Lower leg skin (tissue), 3 donors: Measurements from ENCODE around the gene FAS.

Source experiments
- POLR2A ChIP-seq, 2 donors: fragments of 450-650 bp; IDR thresholded peaks; one replicate each; pipeline ENCODE4 v1.6.1; 2016 to 2017; ENCODE audit warnings: antibody characterized with exemption in 2 of 2, mild to moderate bottlenecking in 1 of 2, moderate library complexity in 1 of 2
- TF ChIP-seq, protein P1 (sequence below), 3 donors: fragments of 450-650 bp; IDR thresholded peaks; one replicate each; pipeline ENCODE4 v1.5.1; 2016; ENCODE audit warnings: antibody characterized with exemption in 3 of 3, mild to moderate bottlenecking in 3 of 3, moderate library complexity in 2 of 3

DNA sequence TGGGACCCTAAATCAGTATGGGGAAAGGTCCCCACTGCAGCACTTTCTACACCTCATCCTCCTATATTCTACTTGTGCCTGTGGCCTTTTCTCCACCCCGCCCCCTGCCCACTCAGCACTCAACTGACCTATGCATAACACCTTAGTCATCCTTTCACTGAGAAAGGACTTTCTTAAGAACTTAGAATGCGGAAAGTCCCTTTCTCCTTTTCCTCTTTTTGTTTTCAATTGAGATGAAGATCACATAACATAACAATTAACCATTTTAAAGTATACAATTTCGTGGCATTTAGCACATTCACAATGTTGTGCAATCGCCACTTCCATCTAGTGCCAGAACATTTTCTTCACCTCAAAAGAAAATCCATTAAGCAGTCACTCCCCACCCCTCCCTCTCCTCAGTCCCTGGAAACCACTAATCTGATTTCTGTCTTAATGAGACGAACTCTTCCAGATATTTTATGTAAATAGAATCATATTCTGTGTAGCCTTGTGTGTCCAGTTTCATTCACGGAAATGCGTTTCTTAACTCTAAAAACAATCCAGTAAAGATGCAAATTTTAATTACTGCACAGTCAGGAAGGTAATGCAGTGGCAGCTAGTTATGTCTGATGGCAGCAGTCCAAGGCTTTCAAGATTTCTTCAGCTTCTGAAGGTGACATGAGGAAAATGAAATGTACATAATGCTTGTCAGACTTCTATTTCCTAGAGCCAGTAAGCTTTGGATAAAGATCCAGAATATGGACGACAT is 41.7 kb downstream of the FAS start:
- TF ChIP-seq, protein P1, sequence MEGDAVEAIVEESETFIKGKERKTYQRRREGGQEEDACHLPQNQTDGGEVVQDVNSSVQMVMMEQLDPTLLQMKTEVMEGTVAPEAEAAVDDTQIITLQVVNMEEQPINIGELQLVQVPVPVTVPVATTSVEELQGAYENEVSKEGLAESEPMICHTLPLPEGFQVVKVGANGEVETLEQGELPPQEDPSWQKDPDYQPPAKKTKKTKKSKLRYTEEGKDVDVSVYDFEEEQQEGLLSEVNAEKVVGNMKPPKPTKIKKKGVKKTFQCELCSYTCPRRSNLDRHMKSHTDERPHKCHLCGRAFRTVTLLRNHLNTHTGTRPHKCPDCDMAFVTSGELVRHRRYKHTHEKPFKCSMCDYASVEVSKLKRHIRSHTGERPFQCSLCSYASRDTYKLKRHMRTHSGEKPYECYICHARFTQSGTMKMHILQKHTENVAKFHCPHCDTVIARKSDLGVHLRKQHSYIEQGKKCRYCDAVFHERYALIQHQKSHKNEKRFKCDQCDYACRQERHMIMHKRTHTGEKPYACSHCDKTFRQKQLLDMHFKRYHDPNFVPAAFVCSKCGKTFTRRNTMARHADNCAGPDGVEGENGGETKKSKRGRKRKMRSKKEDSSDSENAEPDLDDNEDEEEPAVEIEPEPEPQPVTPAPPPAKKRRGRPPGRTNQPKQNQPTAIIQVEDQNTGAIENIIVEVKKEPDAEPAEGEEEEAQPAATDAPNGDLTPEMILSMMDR (IDR thresholded peaks at IDR 0.05): no peak
- no peak for TF ChIP-seq POLR2A (IDR thresholded peaks at IDR 0.05)
